GM19438 (cell line): Measurements from ENCODE around the gene ZDHHC24.
"Not testable (repeated sequence)": the region's sequence is repeated elsewhere in the genome, so short reads cannot be mapped to it uniquely, and the experiment has no call there.

Experiments used
- ATAC-seq: cut with Tn5 transposase; IDR thresholded peaks from one replicate; pipeline ENCODE4 v1.9.1; 2021; ENCODE audit warnings: low read depth; ENCODE audit not compliant: unreplicated experiment

Gene ZDHHC24

GRCh38 chr11:66546966-66547661 lies 1.3 kb upstream of the ZDHHC24 start:
- no peak for ATAC-seq

DNA sequence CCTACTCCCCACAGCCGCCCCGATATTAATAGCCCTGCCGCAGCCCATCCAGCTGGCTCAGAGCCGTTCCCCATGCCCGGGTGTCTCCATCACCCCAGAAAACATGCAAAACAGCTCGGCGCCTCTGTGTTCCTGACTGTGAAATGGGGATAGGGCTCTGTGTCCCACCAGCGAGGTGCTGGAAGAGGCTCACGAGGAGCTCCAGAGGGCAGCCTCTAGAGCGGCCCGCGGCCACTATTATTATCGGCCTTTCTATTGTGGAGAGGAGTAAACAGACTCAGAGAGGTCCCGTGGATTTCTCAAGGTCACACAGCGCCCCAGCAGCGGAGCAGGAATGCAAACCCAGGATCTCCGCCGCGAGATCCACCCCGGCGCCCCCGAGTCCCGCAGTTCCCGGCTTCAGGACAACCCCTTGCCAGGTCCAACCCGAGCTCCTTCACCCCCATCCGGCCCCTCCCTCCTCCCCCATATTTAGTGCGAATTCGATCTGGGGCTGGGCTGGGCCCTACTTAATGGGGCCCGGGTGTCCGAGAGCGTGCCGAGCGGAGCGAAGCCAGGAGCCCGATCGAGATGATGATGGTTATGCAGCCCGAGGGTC lies 619 bp upstream of the ZDHHC24 start, which contains the start of gene ACTN3:
ACTN3 (plus strand) TSS at position 536 of the 598 bp plus-strand sequence; CDS start at position 571, 35 bp downstream.
- ATAC-seq, result no peak

GRCh38 chr11:66544952-66545351 lies 896 bp downstream of the ZDHHC24 start:
- not testable (repeated sequence) for ATAC-seq

DNA sequence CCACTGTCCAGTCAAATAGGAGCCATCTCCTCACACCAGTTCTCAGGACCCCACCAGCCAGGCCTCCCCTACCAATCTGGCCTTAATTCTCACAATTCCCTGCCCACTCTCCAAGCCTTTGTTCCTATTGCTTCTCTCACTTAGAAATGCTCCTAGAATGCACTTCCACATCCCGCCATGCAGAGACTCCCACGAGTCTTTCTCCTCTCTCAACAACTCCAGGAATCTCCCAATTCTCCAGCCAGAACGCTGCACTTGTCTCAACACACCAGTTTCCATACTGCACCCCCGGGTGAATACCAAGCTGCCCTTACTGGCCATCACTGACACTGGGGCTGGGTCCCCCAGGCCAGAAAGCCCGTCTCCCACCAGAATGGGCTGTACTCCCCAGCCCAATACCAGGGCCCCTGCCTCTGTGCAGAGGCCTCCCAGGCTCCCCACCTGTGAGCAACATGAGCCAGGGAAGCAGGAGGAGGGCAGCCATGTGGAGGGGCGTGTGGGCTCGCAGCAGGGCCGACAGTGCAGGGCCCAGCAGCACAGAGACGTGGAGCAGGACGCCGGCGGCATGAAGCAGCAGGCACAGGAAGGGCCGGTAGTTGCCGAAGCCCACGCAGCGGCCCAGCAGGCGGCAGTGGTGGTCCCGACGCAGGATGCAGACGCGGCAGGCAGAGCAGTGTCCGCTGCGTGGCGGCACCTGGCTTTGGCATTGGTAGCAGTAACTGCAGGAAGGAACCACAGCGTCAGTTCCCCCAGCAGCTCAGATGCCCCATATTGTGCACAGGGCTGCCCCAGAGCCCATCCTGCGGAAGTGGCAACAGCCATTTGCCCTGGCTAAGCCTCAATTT lies 2.4 kb downstream of the ZDHHC24 start:
- no peak for ATAC-seq

DNA sequence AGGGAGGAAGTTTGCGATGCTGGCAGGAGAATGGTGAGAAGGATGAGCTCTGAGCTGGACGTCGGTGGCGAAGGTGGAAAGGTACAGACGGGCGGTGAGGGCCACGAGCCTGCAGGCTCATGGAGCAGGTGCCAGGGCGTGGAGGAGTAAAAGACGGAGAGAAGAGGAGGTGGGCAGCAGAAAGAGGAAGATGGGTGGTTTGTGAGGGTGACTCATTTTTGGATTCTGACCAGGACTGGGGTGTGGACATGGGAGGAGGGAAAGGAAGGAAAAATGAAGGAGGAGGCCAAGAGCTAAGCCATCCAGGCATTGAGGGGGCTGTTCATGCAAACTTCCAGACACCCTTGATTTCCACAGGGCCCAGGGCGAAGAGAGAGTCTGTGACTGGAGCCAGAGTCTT lies 3.5 kb downstream of the ZDHHC24 start:
- ATAC-seq, result no peak

- ATAC-seq, result no peak
Measured at GRCh38 chr11:66541892-66542291, 4.0 kb downstream of the ZDHHC24 start.

GRCh38 chr11:66540598-66540997 lies 5.2 kb downstream of the ZDHHC24 start:
- not testable (repeated sequence) for ATAC-seq

- no peak for ATAC-seq
Measured at GRCh38 chr11:66539870-66540213, 6.0 kb downstream of the ZDHHC24 start.

GRCh38 chr11:66539170-66539869 lies 6.5 kb downstream of the ZDHHC24 start:
- ATAC-seq, result no peak

- no peak for ATAC-seq
Measured at GRCh38 chr11:66532784-66533183, 13.1 kb downstream of the ZDHHC24 start.

DNA sequence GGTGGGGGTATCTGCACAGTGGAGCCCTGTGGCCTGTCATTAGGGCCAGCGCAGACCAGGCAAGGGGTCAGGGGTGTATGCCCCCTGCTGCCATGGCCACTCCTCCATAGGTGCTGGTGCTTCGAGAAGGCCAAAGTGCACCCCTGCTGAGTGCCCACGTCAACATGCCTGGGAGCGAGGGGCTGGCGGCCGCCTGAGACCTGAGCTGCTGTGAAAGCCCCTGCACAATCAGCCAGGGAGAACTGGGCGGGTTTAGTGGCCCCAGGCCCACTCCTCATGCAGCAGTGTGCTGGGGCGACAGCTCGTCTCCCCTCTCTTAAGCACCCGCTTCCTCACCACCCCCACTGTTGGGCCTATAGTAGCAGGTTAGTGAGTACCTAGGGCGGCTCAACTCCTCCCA lies 14.0 kb downstream of the ZDHHC24 start:
- no peak for ATAC-seq

DNA sequence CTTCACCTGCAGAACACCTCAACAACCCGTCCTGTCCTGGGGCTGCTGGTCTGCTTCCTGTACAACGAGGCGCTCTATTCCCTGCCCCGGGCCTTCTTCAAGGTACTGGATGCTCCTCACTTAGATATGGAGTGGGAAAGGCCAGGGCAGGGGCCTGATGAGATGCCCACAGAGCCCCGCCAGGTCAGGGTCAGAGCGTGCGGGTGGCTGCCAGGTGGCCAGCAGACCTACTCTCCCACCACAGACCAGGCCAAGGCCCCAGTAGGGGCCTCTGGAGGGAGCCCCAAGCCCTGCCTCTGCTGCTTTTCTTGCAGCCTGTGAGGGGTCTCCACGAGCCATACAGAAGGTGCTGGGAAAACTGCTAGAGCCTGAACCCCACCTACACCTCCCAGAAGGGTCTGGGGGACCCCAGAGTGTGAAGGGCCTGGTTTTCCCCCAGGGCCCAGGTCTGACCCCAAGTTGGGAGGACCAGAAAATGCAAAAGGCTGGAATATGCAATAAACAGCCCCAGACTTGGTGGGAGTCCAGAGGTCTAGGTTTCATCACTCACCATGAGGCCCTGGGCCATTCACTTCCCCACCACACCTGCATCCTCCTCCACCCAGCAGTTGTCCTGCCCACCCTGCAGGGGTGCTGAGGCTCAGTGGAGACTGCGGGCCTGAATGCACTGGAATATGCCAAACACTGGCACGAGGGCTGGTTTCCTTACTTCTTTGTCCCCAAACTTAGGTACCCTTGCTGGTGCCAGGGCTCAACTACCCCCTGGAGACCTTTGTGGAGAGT lies 14.7 kb downstream of the ZDHHC24 start:
- no peak for ATAC-seq

GRCh38 chr11:66529655-66530054 lies 16.2 kb downstream of the ZDHHC24 start:
- ATAC-seq, result no peak

- ATAC-seq, result no peak
Measured at GRCh38 chr11:66529069-66529468, 16.8 kb downstream of the ZDHHC24 start.

DNA sequence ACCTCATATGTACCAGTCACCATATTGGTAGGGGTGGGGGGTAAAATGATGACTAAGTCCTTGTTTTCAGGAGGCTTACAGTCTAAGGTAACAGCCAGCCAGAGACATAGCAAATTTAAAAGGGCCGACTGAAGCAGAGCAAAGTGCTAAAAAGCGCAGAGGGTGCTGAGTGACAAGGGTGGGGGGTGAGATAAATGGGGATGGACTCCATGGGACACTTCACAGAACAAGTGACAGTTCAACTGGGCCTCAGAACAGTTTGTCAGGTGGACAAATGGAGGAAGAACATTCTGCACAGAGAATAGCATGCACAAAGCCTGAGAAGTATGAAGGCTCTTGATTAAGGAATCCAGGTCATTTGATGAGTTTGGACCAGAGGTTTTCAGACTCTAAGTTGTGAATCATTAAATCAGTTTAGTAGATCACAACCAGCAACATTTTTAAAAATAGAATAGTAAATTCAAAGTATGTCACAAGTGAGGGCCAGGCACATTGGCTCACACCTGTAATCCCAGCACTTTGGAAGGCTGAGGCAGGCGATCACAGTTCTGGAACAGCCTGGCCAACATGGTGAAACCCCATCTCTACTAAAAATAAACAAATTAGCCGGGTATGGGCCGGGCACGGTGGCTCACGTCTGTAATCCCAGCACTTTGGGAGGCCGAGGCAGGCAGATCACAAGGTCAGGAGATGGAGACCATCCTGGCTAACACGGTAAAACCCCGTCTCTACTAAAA lies 21.4 kb downstream of the ZDHHC24 start:
- ATAC-seq, result no peak

DNA sequence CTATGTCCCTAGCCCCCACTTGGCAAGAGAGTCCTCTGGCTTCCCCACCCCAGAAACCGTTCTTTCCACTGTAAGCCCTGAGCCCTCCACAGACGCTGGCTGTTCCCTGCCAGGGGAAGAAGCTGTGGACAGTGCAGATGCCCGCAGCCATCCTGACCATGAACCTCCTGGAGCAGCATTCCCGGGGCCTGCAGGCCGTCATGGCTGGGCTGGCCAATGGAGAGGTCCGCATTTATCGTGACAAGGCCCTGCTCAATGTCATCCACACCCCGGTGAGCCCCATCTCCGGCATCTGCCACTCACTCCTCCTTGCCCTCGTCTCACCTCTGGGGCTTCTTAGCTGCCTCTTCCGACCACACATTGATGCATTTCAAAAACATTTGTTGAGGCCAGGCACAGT lies 22.2 kb downstream of the ZDHHC24 start:
- ATAC-seq, result no peak

DNA sequence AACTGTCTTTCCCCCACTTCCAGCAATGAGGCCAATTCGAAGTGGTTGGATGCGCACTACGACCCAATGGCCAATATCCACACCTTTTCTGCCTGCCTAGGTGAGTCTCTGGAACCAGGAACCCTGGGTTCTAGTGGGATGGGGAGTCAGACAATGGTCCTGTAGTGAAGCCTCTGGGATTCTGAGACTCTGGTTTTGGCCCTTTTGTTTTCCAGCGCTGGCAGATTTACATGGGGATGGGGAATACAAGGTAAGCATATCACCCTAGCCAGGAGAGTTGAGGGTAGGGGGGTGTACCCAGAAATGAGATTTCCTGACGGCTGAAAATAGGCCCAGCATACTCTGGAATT lies 34.9 kb downstream of the ZDHHC24 start:
- no peak for ATAC-seq

DNA sequence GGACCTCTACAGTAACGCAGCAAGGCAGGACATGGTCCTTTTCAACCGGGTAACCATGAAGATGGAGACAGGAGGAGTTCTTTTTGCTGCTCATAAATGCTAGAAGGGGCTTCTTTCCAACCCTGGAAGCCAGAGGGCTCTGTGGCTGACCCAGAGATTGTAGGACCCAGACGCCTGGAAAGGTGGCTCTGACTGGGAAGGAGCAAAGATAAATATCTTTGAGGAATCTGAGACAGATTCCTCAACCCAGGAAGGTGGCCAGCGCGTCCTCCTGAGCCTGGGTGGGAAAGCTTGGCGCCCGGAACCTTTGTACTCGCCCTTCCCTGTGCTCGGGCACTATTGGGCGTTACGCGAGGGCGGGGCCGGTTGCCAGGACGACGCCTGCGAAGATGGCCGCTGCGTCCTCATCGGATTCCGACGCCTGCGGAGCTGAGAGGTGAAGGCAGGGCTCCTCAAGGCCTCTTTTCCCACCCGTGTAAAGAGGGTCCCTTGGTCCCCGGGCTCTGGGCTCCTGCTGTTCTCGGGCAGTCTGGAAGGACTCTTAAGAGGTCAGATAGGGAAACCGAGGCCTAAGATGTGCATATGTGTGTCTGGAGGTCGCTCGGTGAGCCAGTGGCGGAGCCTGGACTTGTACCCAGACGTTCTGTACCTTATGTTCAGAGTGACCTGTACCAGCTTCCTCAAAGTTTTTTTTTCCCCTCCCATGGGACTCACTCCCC lies 35.4 kb downstream of the ZDHHC24 start, which contains the start of gene BBS1:
BBS1 (plus strand) TSS at position 365 of the 719 bp plus-strand sequence; CDS start at position 390, 25 bp downstream.
- peak; percentile 83 for ATAC-seq

- ATAC-seq, result no peak
Measured at GRCh38 chr11:66509131-66509561, 36.7 kb downstream of the ZDHHC24 start.
